Esophagus squamous epithelium (tissue), 4 donors: ENCODE measurements around the gene KAT2B.

Source experiments
- CTCF ChIP-seq, 6 experiments: fragments of 450-650 bp in 4 of 6; fragments of 200-600 bp in 2 of 6; sonication (generic) in 2 of 6; IDR thresholded peaks; one replicate each; pipeline ENCODE4 v1.5.1; 2016 to 2019; ENCODE audit warnings: antibody characterized with exemption in 6 of 6, mild to moderate bottlenecking in 4 of 6, moderate library complexity in 4 of 6
- POLR2A ChIP-seq, 4 donors: fragments of 450-650 bp; IDR thresholded peaks; one replicate each; pipeline ENCODE4 v1.6.1; 2017; ENCODE audit warnings: antibody characterized with exemption in 4 of 4, mild to moderate bottlenecking in 4 of 4, moderate library complexity in 3 of 4

DNA sequence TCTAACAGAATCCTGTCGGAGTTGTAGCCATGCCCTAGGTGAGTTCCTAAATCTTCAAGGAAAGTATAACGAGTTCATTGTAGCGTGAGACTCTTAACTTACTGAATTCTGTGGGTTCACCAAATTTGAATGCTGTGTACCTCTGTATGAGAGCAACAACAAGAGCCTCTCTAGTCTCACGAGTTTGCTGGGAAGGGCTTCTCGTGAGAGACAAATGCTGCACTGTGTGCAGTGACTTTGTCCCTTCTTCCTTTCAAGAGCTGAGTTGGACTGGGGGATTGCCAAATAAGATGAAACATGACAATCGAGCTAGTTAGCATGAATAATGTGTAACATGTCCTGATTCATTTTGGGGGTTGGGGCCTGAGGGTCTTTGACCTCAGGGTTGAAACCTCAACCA lies 32.2 kb downstream of the KAT2B start:
- TF ChIP-seq CTCF (IDR thresholded peaks at IDR 0.05), result no peak
- no peak for TF ChIP-seq POLR2A (IDR thresholded peaks at IDR 0.05)
